ENCODE measurements around the gene PAQR7.
A peak's percentile ranks its signal among the peaks of the same experiment; 100 is the strongest.

PAQR7 gene, protein sequence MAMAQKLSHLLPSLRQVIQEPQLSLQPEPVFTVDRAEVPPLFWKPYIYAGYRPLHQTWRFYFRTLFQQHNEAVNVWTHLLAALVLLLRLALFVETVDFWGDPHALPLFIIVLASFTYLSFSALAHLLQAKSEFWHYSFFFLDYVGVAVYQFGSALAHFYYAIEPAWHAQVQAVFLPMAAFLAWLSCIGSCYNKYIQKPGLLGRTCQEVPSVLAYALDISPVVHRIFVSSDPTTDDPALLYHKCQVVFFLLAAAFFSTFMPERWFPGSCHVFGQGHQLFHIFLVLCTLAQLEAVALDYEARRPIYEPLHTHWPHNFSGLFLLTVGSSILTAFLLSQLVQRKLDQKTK

DNA sequence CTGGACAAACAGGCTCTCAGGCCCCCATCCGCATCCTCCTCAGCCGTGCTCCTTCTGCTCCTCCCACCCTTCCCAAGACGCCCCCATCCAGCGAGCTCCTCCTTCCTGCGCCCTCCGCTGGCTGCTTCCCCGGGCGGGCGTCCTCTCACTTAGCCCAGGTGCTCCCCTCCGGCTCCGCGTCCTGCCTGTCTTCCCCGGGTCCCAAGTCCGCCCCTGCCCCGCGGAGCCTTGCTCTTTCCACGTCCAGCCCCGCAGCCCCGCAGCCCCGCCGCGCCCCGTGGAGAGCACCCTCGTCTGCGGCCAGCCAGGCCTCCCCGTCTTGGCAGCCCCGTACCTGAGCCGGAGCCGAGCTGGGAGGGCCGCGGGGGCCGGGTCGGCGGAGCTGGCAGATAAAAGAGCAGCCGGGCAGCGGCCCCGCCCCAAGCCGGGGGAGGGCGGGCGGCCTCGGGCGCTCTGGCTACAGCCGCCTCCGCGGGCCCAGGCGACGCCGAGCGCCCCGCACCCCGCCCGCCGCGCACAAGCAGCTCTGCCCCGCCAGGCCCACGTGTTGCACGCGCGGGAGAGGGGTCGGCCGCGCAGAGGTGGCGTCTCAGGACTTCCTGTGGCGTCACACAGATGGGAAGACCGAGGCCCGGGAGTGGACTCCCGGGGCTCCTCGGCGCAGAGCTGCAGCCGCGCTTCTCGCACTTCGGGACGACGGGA, at the start of gene PAQR7:
TSS of gene PAQR7 (minus strand) at position 555 of the 702 bp plus-strand sequence. CDS start 11,869 bp downstream, outside the sequence.
- peak; percentile 58 for DNase-seq

DNA sequence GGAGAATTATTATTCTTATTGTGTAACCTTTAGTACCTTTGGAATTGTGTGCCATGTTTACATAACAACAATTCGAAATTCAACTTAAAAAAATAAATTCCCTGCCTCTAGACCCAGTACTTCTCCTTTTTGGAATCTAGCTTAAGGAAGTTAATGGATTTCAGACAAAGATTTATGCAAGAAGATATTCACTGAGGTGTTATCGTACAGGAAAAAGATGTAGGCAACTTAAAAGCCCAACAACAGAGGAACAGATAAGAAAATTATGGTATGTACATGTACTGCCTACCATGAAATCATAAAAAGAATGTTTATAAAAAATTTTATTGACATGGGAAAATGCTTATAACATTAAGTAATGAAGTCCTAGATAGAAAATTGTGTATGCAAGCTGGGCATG, 48.9 kb upstream of the PAQR7 start:
- DNase-seq, result no peak

DNA sequence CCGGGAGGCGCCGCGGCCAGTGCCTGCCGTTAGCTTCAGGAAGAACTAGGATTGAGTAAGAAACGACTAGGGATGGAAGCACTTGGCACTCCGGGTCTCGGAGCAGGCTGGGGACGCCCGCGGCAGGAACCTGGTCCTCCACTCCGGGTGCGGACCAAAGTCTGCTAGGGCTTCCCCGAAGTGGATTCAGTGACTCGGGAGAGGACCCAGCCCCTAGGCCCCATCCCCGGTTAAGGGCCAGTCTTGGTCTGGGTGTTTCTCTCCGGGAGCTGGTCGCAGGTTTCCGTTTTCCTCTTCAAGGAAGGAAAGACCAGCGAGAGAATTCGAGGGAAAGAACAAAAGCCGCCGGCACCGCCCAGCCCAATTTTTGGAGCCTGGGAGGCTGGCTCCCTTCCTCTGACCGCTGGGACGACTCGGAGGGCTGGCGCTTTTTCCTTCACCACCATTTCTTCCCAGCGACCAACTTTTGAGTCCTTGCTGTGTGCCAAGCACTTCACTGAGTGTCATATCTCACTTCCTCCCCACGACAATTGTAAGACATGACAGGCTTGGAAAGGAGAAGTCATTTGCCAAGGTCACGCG, 47.6 kb upstream of the PAQR7 start:
- peak; percentile 2 for DNase-seq

DNA sequence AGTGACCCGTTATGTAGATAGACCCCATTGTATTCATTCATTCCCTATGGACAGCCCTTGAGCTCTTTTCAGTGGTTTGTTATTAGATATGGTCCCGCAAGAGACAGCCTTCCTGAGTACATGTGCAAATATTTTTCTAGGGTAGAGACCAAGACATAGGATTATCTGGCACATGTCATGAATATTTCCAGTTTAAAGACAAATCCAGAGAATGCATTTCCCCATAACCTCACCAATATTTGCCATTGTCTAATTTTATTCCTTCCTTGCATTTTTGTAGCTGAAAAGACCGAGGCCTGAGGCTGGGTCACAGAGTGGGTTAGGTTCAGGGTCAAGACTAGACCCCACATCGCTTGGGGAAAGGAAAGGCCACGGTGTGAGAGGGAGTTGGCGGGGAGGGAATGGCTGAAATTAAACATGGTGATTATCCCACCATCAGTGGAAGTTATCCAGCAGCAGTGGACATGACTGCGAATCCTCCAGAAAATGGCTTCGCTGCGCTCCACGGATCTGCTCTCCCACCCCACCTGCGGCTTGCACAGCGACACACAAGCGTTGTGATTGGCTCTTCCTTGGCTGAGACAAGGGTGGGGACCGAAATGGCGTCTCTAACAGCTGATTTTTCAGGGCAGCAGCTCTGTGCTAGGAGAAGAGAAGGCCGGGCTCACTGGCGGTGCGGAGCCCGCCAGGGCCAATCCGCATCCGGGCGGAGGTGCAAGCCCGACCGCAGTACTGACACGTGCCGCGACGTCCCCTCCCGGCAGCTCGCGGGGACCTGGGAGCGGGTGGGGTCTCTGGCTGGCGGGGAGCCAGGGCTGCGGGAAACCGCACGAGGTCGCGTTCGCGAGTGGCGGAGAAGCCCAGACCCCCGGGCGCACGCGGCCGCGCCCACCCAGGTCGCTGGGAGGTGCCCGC, 46.8 kb upstream of the PAQR7 start:
- peak; percentile 41 for DNase-seq

DNA sequence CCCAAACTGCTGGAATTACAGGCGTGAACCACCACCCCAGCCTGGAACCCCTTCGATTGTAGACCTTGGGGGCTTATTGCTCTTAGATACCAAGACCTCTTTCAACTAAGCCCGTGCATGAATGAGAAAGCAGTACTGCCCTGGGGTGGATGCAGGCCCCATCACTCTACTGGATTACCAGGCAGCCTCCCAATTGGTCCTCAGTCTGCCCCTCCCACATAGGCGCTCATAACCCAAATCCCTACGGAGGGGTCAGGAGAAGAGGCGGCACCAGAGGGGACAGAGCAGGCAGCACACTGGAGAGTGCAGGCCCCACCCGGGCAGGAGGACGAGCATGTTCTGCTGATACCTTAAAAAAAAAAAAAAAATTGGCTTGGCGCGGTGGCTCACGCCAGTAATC, 43.1 kb upstream of the PAQR7 start:
- no peak for DNase-seq

DNA sequence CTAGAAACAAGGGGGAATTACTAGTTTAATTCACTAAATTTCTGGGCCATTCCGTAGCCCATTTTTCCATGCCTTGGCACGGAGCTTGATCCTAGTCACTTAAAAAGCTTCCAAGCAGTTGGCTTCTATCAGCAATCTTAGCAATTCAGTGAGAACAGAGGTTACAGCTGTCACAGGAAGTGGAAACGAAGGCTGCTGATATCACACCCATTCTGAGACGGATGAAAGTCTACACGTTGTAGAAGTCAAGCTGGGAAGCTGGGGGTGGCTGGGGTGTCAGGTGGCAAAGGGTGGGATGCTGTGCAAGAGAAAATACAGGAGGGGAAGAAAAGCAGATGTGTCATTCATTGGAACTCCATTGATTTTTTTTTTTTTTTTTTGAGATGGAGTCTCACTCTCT, 42.5 kb upstream of the PAQR7 start:
- DNase-seq, result no peak

DNA sequence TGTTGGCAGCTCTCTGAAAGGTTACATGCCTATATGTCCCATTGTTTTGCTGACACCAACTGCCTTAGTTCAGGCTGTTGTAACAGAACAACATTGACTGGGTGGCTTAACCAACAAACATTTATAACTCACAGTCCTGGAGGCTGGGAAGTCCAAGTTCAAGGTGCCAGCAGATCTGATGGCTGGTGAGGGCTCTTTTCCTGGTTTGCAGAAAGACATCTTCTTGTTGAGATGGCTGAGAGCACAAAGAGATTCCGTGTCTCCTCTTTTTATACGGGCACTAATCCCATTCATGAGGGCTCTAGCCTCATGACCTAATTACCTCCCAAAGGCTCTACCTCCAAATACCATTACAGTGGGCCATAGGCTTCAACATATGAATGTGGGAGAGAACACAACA, 41.0 kb upstream of the PAQR7 start:
- no peak for DNase-seq

DNA sequence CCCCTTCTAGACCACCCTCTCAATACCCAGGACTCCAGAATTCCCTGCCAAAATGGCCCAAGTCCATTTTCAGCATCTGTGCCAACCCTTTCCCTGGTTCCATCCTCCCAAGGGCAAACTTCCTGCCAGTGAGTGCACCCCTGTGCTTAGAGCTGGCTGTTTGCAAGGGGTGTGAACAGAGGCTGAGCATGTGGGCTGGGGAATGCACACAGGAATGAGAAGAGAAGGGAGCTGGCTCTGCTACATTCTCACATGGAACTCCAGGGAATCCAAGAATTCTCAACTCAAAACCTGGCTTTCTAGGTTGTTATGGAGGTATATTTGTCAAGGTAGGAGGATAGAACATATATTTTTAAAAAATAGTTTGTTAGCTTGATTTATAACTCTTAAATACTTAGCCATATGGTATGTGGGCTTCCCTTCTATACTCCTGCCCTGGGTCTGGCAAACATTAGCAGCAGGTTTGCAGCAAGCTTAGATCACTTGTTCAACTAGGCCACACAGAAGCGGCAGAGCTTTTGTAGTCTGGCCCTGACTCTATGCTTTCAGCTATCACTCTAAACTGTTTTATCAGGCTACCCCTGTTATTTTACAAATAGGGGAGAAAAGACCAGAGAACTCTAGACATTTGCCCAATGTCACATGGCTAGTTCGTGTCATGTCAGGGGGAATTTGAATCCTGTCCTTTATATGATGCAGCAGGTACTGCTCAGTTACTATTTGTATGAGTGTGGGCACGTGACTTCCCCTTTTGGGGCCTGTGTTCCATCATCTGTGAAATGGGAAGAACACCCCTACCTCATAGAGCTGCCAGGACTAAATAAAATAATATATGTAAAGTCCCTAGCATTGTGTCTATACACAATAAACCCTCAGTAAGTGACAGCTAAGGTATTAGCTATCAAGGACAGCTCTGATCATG, 38.8 kb upstream of the PAQR7 start:
- no peak for DNase-seq

DNA sequence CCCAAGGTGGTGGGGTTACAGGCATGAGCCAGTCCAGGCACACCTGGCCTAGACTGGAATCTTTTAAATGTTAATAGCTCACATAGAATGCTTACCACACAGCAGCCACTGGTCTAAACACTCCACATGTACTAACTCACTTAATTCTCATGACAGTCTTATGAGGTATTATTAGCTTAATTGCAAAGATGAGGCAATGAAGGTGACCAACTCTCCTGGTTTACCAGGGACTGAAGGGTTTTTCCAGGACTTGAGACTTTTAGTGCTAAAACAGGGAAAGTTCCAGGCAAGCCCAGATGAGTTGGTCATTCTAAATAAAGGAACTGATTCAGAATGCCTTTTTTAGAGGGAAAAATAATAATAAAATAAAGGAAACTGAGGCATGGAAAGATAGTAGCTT, 37.7 kb upstream of the PAQR7 start:
- DNase-seq, result no peak

DNA sequence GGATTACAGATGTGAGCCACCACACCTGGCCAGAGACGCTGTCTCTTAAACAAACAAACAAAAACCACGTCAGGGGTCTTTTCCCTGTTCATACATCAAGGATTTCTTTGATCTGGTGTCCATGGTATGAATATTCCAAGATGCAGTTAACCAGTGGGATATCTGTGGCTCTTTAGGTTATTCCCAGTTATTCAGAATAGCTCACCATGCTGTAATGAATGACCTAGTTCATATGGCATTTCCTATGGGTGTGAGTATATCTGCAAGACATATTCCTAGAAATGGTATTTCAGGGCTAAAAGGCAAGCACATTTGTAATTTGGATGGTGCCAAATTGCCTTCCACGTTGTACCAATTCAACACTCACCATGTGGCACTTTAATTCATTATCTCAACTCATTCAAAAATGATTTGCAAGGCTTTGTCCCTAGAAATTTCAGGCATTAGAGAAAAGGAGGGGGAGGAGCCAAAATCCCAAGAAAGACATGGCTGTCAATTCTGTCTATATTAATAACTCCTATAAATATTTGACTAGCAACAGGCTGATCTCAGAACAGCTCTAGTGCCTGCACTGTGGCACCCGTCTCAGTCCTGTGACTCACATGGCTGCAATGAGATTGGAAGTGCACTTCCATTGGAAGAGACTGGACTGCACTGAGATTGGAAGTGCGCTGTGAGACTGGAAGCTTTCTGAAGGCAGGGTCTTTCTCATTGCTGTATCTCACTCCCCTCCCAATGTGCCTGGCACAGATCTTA, 36.7 kb upstream of the PAQR7 start:
- DNase-seq, result no peak

DNA sequence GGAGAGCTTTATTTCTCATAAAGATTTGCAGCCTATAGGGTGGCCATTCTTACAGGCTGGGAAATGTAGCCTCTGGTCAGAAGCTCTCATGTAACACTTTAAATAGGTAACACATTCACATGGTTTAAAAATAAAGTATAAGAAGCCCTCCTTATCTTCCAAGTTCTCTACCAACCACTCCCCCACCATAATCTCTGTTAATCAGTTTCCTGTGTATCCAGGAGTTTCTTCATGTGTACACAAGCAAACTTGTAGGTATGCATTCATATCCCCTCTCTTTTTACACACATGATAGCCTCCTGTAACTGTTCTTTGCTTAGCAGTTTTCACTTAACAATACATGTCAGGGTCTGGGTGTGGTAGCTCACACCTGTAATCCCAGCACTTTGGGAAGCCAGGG, 35.7 kb upstream of the PAQR7 start:
- DNase-seq, result no peak

DNA sequence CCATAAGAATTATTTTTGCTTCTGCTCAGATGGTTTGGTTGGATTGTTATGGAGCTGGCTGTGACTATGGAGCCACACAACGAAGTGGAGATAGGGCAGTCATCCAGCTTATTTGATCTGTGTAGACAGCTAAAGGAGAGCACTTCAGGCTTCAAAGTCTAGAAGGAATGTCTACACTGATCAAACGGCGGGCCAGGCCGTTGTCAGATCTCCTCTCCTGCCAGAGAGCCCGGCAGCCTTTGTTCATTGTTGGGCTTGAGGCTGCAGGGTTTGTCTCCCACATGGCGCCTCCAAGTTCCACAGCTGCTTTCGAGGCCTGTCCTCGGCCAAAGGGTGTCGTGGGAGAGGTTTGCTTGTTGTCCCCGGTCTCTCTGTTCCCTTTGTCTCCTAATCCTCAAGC, 33.5 kb upstream of the PAQR7 start:
- DNase-seq, result no peak

DNA sequence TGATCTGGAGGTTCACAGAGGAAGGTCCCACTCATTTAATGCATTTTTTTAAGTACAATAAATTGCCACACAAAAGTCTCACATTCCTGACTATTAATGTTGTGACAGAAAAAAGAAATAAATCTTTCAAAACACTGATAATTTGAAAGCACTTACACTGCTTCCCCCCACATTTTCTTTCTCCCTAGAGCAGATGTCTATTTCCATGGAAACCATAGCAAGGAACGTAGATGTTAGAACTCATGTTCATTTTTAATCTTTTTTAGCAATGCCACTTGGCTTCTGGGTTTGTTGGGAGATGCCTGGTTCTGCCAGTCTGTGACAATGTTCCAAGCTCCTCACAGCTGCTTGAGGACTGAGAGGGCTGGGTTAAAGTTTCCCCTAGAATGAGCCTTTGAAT, 32.7 kb upstream of the PAQR7 start:
- no peak for DNase-seq

DNA sequence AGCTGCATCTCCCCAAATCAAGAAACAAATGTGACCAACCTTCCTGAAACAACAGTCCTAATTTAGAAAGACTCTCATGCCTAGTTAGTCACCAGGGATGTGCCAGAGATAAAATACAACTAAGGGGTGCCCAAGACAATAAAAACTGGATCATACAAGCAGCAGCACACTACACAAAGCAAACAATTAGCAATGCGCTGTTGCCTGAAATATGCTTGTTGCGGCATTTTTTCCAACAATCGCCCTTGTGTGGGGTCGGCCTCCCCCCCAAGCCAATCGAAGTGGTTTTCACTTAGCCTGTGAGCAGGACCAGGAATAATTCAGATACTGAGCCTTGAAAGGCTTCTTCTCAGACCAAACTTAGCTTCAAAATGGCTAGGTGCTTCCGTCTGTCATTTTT, 32.1 kb upstream of the PAQR7 start:
- DNase-seq, result no peak

DNA sequence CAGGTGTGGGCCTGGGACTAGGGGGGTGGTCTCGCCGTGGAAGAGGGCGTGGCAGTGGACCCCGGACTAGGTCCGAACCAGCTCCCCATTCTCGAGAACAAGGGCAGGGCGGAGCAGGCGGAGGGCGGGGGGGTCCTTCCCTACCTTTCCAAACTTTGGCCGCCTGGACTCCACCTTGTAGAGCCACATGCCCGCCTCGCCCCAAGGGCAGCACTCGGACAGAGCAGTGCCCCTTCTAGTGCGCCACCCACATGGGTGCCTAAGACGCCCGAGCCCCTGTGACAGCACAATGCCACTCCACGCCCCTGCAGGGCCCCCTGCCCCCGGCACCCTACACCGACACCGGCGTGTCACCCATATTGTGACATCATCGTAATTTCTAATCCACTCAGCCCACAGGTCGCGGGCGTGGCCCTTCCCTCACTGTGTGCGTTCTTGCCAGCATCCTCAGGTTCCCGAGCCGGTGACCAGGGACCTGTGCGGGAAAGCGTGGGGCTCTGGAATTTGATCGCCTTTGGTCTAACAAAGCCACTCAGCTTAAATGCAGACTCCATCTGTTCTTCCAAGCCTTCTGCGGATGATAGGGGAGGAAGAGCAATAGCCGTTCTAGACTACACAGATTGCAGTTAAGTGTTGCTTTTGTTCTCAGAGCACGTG, 31.3 kb upstream of the PAQR7 start:
- DNase-seq, result peak; percentile 15

DNA sequence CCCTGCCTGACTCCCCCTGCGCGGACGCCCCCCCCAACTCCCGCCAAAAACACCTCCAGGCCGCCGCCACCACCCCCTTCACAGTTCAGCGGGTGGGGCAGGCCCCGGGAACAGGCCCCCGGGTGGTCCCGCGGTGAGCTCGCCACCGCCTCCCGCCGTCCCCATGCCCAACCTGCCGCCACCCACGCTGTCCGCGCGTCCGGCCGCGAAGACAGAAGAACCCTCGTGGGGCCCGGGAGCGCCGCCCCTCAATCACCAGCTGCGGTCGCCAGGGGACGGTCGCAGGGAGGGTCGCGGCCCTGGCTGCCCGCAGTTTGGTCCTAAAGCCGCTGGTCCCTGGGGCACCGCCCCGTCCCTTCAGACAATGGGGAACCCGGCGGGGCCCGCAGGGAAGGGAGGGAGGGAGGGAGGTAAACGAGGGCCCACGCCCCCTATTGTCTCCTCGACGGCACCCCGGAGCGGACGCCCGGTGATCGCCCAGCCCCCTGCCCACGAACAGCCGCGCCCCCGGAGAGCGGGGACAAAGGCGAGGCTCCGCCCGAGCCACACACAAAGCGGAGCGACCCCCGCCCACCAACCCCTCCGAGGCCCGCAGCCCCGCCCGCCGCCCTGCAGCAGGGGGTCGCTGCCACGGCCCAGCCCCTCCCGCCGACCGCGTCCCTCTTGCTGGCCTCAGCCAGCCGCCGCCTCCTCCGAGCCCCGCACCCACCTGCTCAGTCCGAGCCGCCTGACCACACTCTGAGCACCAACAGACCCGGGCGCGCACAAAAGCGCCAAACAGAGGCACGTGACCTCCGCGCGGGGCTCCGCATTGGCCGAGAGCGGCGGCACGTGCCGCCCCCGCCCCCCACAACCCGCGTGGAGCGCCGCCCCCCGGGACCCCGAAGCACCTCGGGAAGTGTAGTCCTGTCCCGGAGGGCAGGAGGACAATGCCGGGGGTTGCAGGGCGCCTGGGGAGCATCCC, 30.5 kb upstream of the PAQR7 start, which contains the start of gene STMN1:
TSS of gene STMN1 (minus strand) at position 740 of the 964 bp plus-strand sequence. CDS start 1,743 bp downstream, outside the sequence.
- DNase-seq, result peak; percentile 89

DNA sequence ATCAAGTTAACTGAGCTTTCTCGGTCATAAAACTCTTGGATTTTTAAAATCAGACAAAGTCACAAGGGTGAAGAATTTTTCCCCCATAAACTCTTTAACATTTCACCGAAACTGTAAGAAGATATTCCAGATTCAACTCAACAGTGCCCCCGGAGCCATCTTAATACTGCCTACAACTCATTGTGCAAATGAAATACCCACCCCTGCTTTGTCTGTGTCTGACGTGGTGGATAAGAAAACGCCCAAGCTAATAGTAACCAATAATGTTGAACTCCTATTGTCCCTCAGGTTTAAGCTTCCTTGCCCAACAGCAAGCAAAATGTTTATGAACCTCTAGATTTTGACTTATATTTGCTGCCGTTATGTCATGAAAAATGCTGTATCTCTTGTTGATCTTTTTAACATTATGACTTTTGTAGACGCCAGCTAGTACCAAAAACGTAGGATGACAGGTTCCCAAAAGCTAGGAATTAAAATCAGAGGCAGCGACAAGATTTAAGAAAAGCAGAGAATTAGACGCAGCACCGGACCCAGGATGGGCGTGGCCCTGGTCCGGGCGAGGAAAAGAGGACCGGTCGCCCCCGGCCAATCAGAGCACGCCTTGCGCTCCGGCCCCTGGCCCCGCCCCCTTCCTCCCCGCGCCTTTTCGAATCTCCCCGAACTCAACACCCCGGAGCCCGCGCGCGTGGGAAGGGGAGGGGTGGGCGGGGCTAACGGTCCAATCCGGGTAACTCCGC, 29.6 kb upstream of the PAQR7 start:
- DNase-seq, result peak; percentile 91

DNA sequence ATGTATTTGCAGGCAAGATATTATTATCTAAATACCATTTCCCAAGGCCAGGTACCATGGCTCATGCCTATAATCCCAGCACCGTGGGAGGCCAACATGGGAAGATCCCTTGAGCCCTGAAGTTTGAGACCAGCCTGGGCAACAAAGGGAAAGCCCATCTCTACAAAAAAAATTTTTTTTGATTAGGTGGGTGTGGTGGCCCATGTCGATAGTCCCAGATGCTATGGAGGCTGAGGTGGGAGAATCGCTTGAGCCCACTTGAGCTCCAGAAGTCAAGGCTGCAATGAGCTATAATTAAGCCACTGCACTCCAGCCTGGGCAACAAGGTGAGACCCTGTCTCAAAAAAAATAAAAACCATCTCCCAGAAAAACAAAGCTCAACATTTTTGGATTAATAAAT, 28.5 kb upstream of the PAQR7 start:
- no peak for DNase-seq

DNA sequence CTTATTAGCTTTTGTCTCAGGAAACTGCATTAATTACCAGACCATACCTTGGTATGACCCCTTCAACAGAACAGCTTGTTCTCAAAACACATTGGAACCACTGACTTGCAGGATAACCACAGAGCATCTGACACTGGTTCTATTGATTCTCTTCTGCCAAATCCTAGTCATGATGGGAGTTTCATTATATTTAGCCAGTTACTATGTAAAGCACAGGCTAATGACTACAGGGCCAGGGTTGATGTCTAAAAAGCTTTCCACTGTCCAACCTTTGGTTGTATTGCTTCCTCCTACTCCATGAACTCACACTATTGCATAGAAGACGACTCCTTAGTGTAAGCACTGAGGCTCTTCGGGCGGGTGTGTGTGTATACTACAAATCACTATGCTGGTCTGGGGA, 27.0 kb upstream of the PAQR7 start:
- DNase-seq, result no peak
